Measurements from ENCODE around the gene SFN.
"Not testable (repeated sequence)": the region's sequence is repeated elsewhere in the genome, so short reads cannot be mapped to it uniquely, and the experiment has no call there.

Gene SFN

DNA sequence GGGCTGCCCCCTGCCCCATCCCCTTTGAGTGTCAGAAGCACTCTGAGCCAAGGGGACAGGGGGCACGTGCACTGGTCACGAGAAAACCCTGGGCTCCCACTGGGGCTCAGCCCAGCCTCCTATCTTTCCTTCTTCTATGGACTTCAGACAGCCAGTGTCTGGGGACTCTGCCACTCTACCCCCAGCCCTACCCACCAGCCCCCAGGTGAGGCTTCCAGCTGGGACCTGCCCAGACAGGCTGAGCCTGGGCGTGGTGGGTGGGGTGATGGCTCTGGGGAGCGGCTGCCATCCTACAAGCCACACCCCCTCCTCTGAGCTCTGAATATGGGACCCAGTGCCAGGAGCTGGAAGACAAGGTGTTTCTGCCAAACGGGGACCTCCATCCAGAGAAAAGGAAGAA is 8.0 kb upstream of the SFN start:
- Mint-ChIP-seq H3K36me3 (peaks cover 16% of the 10 kb centered on the region), H3K27me3 (no peaks in the 10 kb centered on the region), H3K9me3 (no peaks in the 10 kb centered on the region), H3K4me3 (no peak overlapping the region), H3K4me1 (no peaks in the 10 kb centered on the region), H3K27ac (no peak overlapping the region)

- no peaks in the 10 kb centered on the region for H3K9me3 Mint-ChIP-seq
Measured at GRCh38 chr1:26855636-26856035, 7.3 kb upstream of the SFN start.

DNA sequence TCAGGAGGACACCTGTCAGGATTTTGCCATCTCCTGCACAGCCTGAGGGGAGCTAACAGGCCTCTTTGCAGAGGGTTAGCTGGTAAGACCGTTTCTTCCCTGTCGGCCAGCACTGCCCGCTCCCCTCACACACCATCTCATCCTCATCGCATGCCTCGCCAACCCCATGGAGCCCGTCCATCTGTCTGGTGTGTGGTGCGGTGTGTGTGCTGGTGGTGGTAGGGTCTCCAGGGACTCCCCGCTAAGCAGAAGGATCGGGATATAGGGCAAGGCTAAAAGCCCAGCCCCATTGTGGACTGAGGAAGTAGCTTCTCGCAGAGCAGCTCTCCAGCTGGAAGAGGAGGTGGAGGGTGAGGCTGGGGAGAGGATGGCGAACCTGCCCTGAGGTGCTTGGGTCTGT is 6.8 kb upstream of the SFN start:
- Mint-ChIP-seq H3K9me3 (no peaks in the 10 kb centered on the region), H3K36me3 (peaks cover 16% of the 10 kb centered on the region), H3K27me3 (no peaks in the 10 kb centered on the region), H3K4me1 (no peaks in the 10 kb centered on the region), H3K27ac (no peak overlapping the region), H3K4me3 (no peak overlapping the region)

More at GRCh38 chr1:26855636-26856035, 7.3 kb upstream of the SFN start:
- H3K27me3 Mint-ChIP-seq: no peaks in the 10 kb centered on the region
- no peaks in the 10 kb centered on the region for H3K4me1 Mint-ChIP-seq
- peaks cover 16% of the 10 kb centered on the region for H3K36me3 Mint-ChIP-seq
- no peak overlapping the region for H3K4me3 Mint-ChIP-seq
- H3K27ac Mint-ChIP-seq: no peak overlapping the region

DNA sequence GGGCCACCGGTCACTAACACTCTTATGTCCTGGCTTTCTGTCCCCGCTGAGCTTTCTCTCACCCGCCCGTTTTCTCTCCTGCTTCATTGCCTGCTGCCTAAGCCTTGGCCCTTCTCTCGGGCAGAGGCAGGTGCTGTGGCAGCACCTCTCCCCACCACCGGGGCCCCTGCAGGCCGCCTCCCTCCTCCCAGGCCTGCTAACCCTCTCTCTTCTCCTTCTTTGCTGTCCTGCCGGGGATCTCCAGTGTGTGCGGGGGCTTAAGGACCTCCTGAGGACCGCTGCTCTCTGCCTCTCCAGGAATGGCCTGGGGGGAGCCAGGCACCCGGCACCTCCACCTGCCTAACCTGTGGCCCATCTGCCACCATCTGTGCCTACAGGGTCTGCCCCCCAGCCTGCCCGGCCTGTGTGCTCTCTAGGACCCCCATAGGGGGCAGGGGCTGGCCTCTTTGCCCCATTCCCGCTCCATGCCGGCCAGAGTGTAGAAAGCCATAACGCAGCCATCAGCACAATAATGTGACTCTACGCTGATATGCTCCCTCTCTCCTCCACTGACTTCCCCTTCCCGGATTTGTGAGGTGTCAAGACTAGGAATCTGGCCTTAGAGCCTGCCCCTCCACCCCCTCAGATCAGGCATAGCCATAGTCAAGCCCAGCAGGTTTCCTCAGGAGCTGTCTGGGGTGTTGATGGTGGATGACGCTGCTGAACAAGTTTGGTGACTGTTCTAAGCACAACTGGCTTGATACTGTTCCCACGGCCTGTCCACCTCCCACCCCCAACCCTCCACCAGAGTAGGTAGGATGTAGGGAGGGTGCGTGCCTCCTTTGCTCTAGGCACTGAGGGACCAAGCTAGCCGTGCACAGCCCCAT is 6.1 kb upstream of the SFN start:
- Mint-ChIP-seq H3K27ac (no peak overlapping the region), H3K4me1 (peaks cover under 1% of the 10 kb centered on the region), H3K9me3 (no peaks in the 10 kb centered on the region), H3K27me3 (no peaks in the 10 kb centered on the region), H3K4me3 (no peak overlapping the region), H3K36me3 (peaks cover 13% of the 10 kb centered on the region)

GRCh38 chr1:26857473-26858060 is 5.4 kb upstream of the SFN start:
- Mint-ChIP-seq H3K9me3 (no peaks in the 10 kb centered on the region), H3K4me3 (no peak overlapping the region), H3K27me3 (no peaks in the 10 kb centered on the region), H3K4me1 (peaks cover 8% of the 10 kb centered on the region), H3K36me3 (peaks cover 8% of the 10 kb centered on the region), H3K27ac (no peak overlapping the region)

DNA sequence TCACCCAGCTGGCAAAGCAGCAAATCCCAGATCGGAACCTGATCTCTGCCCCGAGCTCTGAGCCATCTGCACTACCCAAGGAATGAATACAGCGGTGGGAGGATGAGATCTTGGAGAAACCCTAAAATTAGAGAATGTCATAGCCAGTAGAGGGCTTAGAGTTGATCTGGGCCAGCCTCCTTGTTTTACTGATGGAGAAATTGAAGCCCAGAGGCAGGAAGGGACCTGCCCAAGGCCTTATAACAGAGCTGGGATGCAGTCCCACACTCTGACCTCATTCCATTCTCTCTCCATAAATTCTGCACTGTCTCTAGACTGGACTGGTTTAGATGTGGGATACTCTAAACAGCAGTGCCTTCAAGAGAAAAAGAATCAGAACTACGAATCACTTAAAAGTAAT is 4.8 kb upstream of the SFN start:
- H3K27me3 Mint-ChIP-seq: no peaks in the 10 kb centered on the region
- H3K9me3 Mint-ChIP-seq: no peaks in the 10 kb centered on the region
- peaks cover 3% of the 10 kb centered on the region for H3K36me3 Mint-ChIP-seq
- peaks cover 12% of the 10 kb centered on the region for H3K4me1 Mint-ChIP-seq
- H3K4me3 Mint-ChIP-seq: no peak overlapping the region
- H3K27ac Mint-ChIP-seq: no peak overlapping the region

- Mint-ChIP-seq H3K4me3 (no peak overlapping the region), H3K9me3 (no peaks in the 10 kb centered on the region), H3K27me3 (no peaks in the 10 kb centered on the region), H3K4me1 (peaks cover 20% of the 10 kb centered on the region), H3K27ac (no peak overlapping the region), H3K36me3 (peaks cover 3% of the 10 kb centered on the region)
Measured at GRCh38 chr1:26858891-26859640, 3.9 kb upstream of the SFN start.

DNA sequence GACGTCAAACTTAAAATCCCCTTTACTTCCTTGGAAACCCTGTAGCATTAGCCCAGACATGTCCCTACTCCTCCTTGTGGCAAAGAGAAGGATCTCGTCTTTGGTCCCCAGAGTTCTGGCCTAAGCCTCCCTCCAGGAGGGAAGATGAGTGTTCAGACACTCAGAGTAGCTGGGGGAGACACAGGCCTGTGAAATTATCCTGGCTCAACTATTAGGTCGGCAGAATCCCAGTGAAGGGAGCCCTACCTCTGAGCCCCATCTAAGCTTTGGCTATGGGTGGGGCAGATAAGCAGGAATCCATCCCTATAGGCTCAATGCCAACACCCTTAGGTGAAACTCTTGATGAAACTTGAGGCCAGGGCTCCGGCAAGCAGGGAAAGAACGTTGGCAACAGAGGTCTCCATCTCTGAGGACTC is 1.7 kb upstream of the SFN start:
- H3K36me3 Mint-ChIP-seq: peaks cover 1% of the 10 kb centered on the region
- H3K27me3 Mint-ChIP-seq: no peaks in the 10 kb centered on the region
- no peaks in the 10 kb centered on the region for H3K9me3 Mint-ChIP-seq
- no peak overlapping the region for H3K4me3 Mint-ChIP-seq
- H3K27ac Mint-ChIP-seq: no peak overlapping the region
- H3K4me1 Mint-ChIP-seq: peaks cover 27% of the 10 kb centered on the region

DNA sequence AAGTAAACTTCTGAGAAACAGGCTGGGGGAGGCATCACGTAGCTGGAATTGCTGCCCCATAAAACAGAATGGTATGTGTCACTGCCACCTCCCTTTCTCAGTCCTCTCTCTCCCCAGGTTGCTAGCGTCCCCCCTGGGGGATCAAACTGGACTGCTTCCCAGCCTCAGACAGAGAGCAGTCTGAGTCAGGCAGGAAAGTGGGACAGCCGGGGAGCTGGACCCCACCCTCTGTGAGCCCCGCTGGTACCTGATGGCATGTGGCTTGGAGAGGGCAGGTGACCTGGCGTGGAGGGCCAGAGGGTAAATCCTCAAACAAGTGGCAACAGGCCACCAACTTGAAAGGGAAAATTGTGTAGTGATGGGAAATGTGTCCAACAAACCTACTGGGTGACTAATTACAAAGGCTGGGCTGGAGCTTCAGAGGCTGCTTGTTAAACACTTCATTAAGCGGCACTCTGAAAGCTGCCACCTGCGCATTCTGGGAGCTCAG is 1.0 kb upstream of the SFN start:
- Mint-ChIP-seq H3K9me3 (no peaks in the 10 kb centered on the region), H3K4me1 (peaks cover 27% of the 10 kb centered on the region), H3K27ac (no peak overlapping the region), H3K27me3 (no peaks in the 10 kb centered on the region), H3K4me3 (peak overlapping the region; percentile 16), H3K36me3 (peaks cover 1% of the 10 kb centered on the region)

GRCh38 chr1:26863685-26864077 is 732 bp downstream of the SFN start:
- Mint-ChIP-seq H3K27ac (no peak overlapping the region), H3K4me1 (peaks cover 27% of the 10 kb centered on the region), H3K4me3 (no peak overlapping the region), H3K27me3 (no peaks in the 10 kb centered on the region), H3K9me3 (no peaks in the 10 kb centered on the region), H3K36me3 (no peaks in the 10 kb centered on the region)

DNA sequence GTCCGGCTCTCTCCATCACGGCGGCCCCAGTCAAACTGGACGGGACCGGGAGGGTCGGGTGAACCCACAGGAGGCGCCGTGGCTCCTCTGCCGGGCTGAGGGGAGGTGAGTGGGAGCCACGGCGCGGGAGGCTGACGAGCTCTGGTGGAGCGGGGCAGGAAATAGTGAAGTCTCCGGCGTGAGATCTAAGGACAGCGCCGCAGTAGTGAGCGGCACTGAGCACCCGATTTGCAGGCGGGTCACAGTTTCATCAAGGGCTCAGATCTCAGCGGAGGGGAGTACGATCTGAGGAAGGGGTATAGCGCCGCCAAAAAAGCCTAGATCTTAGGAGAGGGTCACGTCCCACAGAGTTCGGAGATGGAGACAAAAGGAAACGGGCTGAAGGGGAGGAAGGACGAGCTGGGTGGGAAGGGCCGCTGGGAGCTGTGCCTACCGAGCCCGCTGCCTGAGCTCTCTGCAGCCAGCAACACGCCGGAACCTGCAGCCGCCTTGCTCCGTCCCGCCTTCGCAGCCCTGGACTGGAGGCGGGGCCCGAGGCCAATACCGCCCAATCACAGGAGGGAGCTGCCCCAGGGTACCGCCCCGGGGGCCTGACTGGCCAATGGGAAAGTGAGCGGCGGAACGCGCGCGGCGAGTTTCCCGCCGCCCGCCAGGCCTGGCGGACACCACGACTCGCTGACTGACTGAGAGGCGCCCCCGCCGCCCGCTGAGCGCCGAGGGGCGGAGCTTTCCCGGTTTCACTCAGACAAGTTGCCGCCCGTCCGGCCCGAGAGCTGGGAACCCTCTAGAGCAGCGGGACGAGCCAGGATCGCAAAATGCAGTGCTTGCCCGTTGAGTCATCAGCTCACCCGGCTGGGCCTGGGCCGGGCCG is 1.9 kb downstream of the SFN start:
- Mint-ChIP-seq H3K27ac (peak overlapping the region; percentile 46), H3K4me1 (peaks cover 27% of the 10 kb centered on the region), H3K9me3 (no peaks in the 10 kb centered on the region), H3K4me3 (peak overlapping the region; percentile 90), H3K36me3 (no peaks in the 10 kb centered on the region), H3K27me3 (no peaks in the 10 kb centered on the region)

DNA sequence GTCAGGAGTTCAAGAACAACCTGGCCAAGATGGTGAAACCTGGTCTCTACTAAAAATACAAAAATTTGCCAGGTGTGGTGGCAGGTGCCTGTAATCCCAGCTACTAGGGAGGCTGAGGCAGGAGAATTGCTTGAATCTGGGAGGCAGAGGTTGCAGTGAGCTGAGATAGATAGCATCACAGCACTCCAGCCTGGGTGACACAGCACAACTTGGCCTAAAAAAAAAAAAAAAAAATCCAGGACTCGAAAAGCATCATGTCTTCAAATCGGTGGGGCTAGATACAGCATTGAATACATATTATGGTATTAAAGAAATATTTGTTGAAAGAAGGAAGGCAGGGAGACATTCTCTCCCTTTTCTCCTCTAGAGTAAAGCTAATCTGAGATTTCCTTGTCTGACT is 10.1 kb downstream of the SFN start:
- not testable (repeated sequence) for H3K4me1 Mint-ChIP-seq

GRCh38 chr1:26874896-26875295 is 11.9 kb downstream of the SFN start:
- no peak overlapping the region for H3K4me3 Mint-ChIP-seq
- H3K36me3 Mint-ChIP-seq: peaks cover 2% of the 10 kb centered on the region
- H3K4me1 Mint-ChIP-seq: no peaks in the 10 kb centered on the region
- H3K27me3 Mint-ChIP-seq: no peaks in the 10 kb centered on the region
- H3K9me3 Mint-ChIP-seq: no peaks in the 10 kb centered on the region
- no peak overlapping the region for H3K27ac Mint-ChIP-seq

More for the DNA sequence above, 10.1 kb downstream of the SFN start:
- H3K27ac Mint-ChIP-seq, H3K27me3 Mint-ChIP-seq, H3K9me3 Mint-ChIP-seq, H3K4me3 Mint-ChIP-seq, H3K36me3 Mint-ChIP-seq: not testable (repeated sequence)

DNA sequence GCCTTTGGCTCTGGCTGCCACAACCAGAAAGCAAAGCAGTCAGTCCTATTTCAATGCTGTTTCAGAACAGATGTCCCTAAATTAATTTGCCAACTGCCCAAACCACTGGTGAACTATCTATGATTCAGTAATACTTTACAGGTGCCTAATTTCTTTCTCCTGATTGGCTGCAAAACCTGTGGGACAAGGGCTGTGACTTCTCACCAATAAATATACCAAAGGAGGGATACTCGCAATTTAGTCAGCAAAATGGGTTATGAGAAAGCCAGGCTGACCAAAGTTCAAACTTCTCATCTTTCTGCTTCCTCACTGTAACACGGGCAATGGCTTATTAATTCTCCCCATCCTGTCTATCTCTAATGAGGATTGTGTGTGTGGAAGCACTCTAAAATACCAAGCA is 14.4 kb downstream of the SFN start:
- H3K27me3 Mint-ChIP-seq: no peaks in the 10 kb centered on the region
- H3K27ac Mint-ChIP-seq: no peak overlapping the region
- no peaks in the 10 kb centered on the region for H3K9me3 Mint-ChIP-seq
- H3K4me1 Mint-ChIP-seq: no peaks in the 10 kb centered on the region
- peaks cover 2% of the 10 kb centered on the region for H3K36me3 Mint-ChIP-seq
- no peak overlapping the region for H3K4me3 Mint-ChIP-seq

GRCh38 chr1:26879793-26880192 is 16.8 kb downstream of the SFN start:
- no peak overlapping the region for H3K4me3 Mint-ChIP-seq
- H3K4me1 Mint-ChIP-seq: peaks cover 9% of the 10 kb centered on the region
- H3K9me3 Mint-ChIP-seq: no peaks in the 10 kb centered on the region
- no peaks in the 10 kb centered on the region for H3K27me3 Mint-ChIP-seq
- no peak overlapping the region for H3K27ac Mint-ChIP-seq
- peaks cover 8% of the 10 kb centered on the region for H3K36me3 Mint-ChIP-seq

Data from activated naive CD4-positive, alpha-beta T cell treated with anti-CD3 and anti-CD28 coated beads, Interleukin-2, amount 50 U/mL, for 24 hours (primary cell).